B cell (primary cell): ENCODE data around the gene RETN.

Experiments
- EZH2 ChIP-seq: IDR thresholded peaks from 2 replicates; pipeline ENCODE4 v1.6.1; 2012; ENCODE audit warnings: borderline replicate concordance, low read depth, mild to moderate bottlenecking, moderate library complexity, low read length; ENCODE audit not compliant: insufficient read depth, poor library complexity, severe bottlenecking
- TF ChIP-seq, protein P1 (sequence below): fragments of 200-600 bp; IDR thresholded peaks from one replicate; pipeline ENCODE4 v1.8.0; 2022; ENCODE audit warnings: antibody characterized with exemption, mild to moderate bottlenecking

DNA sequence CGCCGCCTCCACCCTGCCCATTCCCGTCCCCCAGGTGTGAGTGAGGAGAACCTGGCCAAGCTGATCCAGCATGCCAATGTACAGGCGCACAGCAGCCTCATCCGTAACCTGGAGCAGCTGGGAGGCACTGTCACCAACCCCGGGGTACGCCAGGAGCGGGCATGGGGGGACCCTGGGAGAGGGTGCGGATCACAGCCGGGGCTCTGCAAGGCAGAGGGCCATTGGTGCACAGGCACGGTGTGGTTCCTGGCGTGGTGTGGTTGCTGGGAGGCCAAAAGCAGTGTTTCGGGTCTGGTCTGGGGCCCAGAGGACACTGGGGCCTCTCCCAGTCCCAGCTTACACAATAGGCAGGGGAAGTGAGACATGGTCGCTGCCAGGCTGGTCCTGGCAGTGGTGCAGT, 23.7 kb upstream of the RETN start:
- TF ChIP-seq, protein P1, sequence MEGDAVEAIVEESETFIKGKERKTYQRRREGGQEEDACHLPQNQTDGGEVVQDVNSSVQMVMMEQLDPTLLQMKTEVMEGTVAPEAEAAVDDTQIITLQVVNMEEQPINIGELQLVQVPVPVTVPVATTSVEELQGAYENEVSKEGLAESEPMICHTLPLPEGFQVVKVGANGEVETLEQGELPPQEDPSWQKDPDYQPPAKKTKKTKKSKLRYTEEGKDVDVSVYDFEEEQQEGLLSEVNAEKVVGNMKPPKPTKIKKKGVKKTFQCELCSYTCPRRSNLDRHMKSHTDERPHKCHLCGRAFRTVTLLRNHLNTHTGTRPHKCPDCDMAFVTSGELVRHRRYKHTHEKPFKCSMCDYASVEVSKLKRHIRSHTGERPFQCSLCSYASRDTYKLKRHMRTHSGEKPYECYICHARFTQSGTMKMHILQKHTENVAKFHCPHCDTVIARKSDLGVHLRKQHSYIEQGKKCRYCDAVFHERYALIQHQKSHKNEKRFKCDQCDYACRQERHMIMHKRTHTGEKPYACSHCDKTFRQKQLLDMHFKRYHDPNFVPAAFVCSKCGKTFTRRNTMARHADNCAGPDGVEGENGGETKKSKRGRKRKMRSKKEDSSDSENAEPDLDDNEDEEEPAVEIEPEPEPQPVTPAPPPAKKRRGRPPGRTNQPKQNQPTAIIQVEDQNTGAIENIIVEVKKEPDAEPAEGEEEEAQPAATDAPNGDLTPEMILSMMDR: no peak
- TF ChIP-seq EZH2: no peak
